Upper lobe of left lung (tissue), 6 donors: ENCODE measurements around the gene MPHOSPH8. TPM values are rescaled to one million over a fixed set of nuclear protein-coding genes. Genes with fewer than 3 reads are reported as not detected.

ENCODE experiments used
- ATAC-seq, 2 donors: fragments of 200-7000 bp; cut with Tn5 transposase; one replicate each; pipeline ENCODE4 v1.9.1; 2022; ENCODE audit warnings: mild to moderate bottlenecking in 2 of 2, moderate library complexity in 2 of 2; ENCODE audit not compliant: low FRiP score in 2 of 2
- DNase-seq, 2 donors: peaks; one replicate each; pipeline ENCODE4 v3.0.0-alpha.2; 2019 to 2020
- H3K27ac ChIP-seq, 4 donors: fragments of 200-600 bp; sonication (generic); one replicate each; pipeline ENCODE4 v1.5.1; 2016 to 2019
- H3K27me3 ChIP-seq, 4 donors: fragments of 200-600 bp; sonication (generic); one replicate each; pipeline ENCODE4 v1.5.1; 2017 to 2019
- H3K36me3 ChIP-seq, 4 donors: fragments of 200-600 bp; sonication (generic); one replicate each; pipeline ENCODE4 v1.5.1; 2016 to 2019
- H3K4me1 ChIP-seq, 4 donors: fragments of 200-600 bp; sonication (generic); one replicate each; pipeline ENCODE4 v1.5.1; 2018 to 2019
- H3K4me3 ChIP-seq, 4 donors: fragments of 200-600 bp; sonication (generic); one replicate each; pipeline ENCODE4 v1.5.1; 2017 to 2019; ENCODE audit warnings: mild to moderate bottlenecking in 2 of 4, moderate library complexity in 1 of 4
- H3K9me3 ChIP-seq, 4 donors: fragments of 200-600 bp; sonication (generic); one replicate each; pipeline ENCODE4 v1.5.1; 2018 to 2019
- EP300 ChIP-seq, 4 donors: sonication (generic); formaldehyde crosslinking; IDR thresholded peaks; one replicate each; pipeline ENCODE4 v1.5.1; 2017; ENCODE audit warnings: antibody characterized with exemption in 4 of 4, control low read depth in 2 of 4
- POLR2A ChIP-seq, 4 donors: fragments of 450-650 bp; IDR thresholded peaks; one replicate each; pipeline ENCODE4 v1.5.1; 2016 to 2017; ENCODE audit warnings: antibody characterized with exemption in 4 of 4, mild to moderate bottlenecking in 2 of 4
- POLR2AphosphoS5 ChIP-seq, 2 donors: sonication (generic); formaldehyde crosslinking; IDR thresholded peaks; one replicate each; pipeline ENCODE4 v1.5.1; 2017; ENCODE audit warnings: antibody characterized with exemption in 2 of 2
- WGBS, 2 donors: methylation state at CpG; one replicate each; pipeline ENCODE4 v1.1.5; 2017 to 2018; 5-methylcytosine and 5-hydroxymethylcytosine counted together
- total RNA-seq, 6 donors: library from RNA; depleted of rRNA in 4 of 6; stranded (reverse); fragments of >200 nt in 4 of 6; gene quantifications; one replicate each; pipeline versions ENCODE4 v1.1.0 to v1.2.1, GENCODE V29; 2016 to 2021
- TF ChIP-seq, protein P1 (sequence below), 6 experiments: fragments of 450-650 bp in 4 of 6; fragments of 200-600 bp in 2 of 6; sonication (generic) in 2 of 6; IDR thresholded peaks; one replicate each; pipeline ENCODE4 v1.5.1; 2016 to 2019; ENCODE audit warnings: antibody characterized with exemption in 6 of 6
- donor health status: DM: no; HTN: no; CAD: no; lungs with moderate emphysema.
- donor health status: DM: no; HTN: yes; CAD: no; lungs with severe emphysema.

MPHOSPH8 gene
- total RNA-seq, 6 donors from 2014 or later, result 24.0 to 81.7 (median 35.3) TPM

DNA sequence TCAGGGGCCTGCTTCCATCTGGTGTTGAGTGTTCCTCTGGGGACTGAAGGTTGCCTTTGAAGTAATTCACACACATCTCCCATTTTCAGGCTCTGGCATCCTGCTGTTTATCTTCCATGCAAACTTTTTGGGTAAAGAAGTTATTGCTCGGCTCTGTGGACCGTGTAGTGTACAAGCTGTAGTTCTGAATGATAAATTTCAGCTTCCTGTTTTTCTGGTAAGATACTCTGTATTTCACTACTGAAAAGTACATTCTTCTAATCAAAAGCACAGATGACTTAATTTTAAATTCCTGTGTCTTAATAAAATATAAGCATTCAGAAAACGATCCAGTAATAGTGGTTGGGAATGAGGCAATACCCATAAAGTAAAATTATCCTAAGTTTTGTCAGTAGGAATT, 36.7 kb downstream of the MPHOSPH8 start:
- Histone ChIP-seq H3K4me1 (no peaks in the 10 kb centered on the region), H3K36me3 (peaks cover 26 to 100% (median 77%) of the 10 kb centered on the region in 4 donors), H3K9me3 (no peaks in the 10 kb centered on the region), H3K27me3 (no peaks in the 10 kb centered on the region), H3K4me3 (no peak overlapping the region), H3K27ac (no peak overlapping the region)
- no peak for DNase-seq
- no peak for ATAC-seq
- TF ChIP-seq EP300 (IDR thresholded peaks at IDR 0.05) (no peak), POLR2A (IDR thresholded peaks at IDR 0.05) (no peak), POLR2AphosphoS5 (IDR thresholded peaks at IDR 0.05) (no peak)
- TF ChIP-seq, protein P1, sequence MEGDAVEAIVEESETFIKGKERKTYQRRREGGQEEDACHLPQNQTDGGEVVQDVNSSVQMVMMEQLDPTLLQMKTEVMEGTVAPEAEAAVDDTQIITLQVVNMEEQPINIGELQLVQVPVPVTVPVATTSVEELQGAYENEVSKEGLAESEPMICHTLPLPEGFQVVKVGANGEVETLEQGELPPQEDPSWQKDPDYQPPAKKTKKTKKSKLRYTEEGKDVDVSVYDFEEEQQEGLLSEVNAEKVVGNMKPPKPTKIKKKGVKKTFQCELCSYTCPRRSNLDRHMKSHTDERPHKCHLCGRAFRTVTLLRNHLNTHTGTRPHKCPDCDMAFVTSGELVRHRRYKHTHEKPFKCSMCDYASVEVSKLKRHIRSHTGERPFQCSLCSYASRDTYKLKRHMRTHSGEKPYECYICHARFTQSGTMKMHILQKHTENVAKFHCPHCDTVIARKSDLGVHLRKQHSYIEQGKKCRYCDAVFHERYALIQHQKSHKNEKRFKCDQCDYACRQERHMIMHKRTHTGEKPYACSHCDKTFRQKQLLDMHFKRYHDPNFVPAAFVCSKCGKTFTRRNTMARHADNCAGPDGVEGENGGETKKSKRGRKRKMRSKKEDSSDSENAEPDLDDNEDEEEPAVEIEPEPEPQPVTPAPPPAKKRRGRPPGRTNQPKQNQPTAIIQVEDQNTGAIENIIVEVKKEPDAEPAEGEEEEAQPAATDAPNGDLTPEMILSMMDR (IDR thresholded peaks at IDR 0.05), result no peak
- WGBS, 2 donors, result 57 to 67% methylated on average over 3 of the region's 3 CpGs

DNA sequence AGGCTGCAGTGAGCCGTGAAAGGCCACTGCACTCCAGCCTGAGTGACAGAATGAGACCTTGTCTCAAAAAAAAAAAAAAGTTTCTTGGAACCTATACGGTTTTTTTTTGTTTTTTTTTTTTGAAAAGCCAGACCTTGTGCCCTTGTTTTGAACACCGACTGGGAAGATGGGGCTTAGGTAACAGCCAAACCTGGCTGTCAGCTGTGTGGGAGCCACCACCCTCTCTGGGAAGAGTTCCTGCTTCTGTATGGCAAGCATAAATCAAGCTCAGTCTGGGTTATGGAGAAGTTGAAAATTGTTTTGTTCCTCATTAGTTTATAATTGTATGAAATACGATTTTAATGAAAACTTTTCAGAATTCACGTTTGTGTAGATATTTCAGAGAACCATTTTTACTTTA, 39.5 kb downstream of the MPHOSPH8 start:
- 55 to 70% methylated on average over 5 of the region's 5 CpGs for WGBS, 2 donors
- TF ChIP-seq POLR2A (IDR thresholded peaks at IDR 0.05) (no peak), POLR2AphosphoS5 (IDR thresholded peaks at IDR 0.05) (no peak), EP300 (IDR thresholded peaks at IDR 0.05) (no peak)
- TF ChIP-seq, protein P1 (IDR thresholded peaks at IDR 0.05), result no peak
- H3K9me3 ChIP-seq, result no peaks in the 10 kb centered on the region
- H3K4me1 ChIP-seq, result no peaks in the 10 kb centered on the region
- no peak overlapping the region for H3K4me3 ChIP-seq
- H3K27me3 ChIP-seq, result no peaks in the 10 kb centered on the region
- DNase-seq (no peak), ATAC-seq (no peak)
- peaks cover 23 to 93% (median 62%) of the 10 kb centered on the region in 4 donors for H3K36me3 ChIP-seq
- no peak overlapping the region for H3K27ac ChIP-seq

DNA sequence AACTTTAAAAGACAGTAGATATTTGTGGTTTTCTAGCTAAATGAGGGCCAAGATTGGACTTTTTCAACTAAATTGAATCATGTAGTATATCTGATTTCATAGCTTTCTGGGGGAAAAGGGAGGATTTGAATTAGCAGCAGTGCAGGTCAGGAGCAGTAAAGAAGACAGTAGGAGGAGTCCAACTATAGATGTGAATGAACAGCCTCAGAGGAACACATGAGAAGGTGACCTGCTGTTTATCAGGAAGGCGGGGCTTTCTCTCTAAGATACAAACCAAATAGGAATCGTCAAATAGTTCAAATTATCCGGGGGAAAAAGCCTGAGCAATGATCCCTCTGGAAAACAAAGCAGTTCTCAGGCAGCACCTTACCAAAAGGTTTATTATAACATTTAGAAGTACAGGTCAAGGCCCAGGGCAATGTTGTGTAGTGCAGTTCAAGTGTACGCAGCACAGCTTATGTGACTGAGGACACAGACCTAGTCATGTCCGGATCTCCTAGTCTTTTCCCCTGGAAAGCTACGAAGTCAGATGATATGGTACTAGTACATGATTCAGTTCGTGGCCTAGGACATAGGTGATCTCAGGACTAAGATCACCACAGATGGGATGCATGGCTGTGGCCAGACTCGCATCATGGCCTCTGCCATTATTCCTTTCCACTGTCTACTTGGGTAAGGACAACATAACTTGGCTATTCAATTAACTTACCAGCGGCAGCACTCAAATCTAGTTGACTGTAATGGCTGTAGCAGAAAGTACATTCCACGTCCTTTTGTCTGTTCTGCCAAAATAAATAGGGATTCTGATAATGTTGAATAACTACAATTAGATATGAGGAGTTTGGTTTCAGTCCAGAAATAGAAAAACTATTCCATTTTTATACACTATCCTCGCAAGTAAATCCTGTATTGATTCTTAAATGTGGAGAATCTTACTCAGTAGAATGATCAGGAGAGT, 40.3 kb downstream of the MPHOSPH8 start:
- 89 to 95% methylated on average over 11 of the region's 11 CpGs for WGBS, 2 donors

DNA sequence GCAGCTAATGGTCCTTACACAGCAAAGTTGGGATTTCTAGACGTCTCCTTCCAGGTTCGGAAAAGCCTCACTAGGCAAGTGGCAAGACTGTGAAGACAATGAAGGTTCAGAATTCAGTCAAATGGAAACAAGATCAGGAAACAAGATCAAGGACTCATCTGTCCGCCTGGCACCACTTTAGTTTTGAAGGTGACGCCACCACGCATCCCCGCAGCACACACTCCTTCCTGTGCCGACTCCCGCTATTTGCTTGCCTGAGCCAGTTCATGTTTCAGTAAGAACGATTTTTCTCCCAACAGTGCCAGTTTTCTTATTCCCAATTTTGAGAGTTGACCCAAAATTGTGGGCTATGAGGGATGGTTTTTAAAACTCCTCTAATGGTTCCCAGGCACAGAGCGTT, 41.4 kb downstream of the MPHOSPH8 start:
- Histone ChIP-seq H3K27ac (no peak overlapping the region), H3K4me3 (no peak overlapping the region), H3K27me3 (no peaks in the 10 kb centered on the region), H3K36me3 (peaks cover 14 to 79% (median 44%) of the 10 kb centered on the region in 4 donors), H3K9me3 (no peaks in the 10 kb centered on the region), H3K4me1 (no peaks in the 10 kb centered on the region)
- 94 to 96% methylated on average over 10 of the region's 10 CpGs for WGBS, 2 donors
- DNase-seq (no peak), ATAC-seq (no peak)
- TF ChIP-seq, protein P1 (IDR thresholded peaks at IDR 0.05), result no peak

More for the DNA sequence above, 40.3 kb downstream of the MPHOSPH8 start:
- no peaks in the 10 kb centered on the region for H3K27me3 ChIP-seq
- peaks cover 21 to 89% (median 55%) of the 10 kb centered on the region in 4 donors for H3K36me3 ChIP-seq
- H3K4me3 ChIP-seq, result no peak overlapping the region
- no peak overlapping the region for H3K27ac ChIP-seq
- H3K4me1 ChIP-seq, result no peaks in the 10 kb centered on the region
- ATAC-seq (no peak), DNase-seq (no peak)
- no peaks in the 10 kb centered on the region for H3K9me3 ChIP-seq
- TF ChIP-seq, protein P1 (IDR thresholded peaks at IDR 0.05), result no peak
- no peak for TF ChIP-seq POLR2AphosphoS5 (IDR thresholded peaks at IDR 0.05)
- no peak for TF ChIP-seq EP300 (IDR thresholded peaks at IDR 0.05)
- no peak for TF ChIP-seq POLR2A (IDR thresholded peaks at IDR 0.05)
